HepG2 (cell line): ENCODE measurements around the gene UST. TPM values are rescaled to one million over a fixed set of nuclear protein-coding genes. Genes with fewer than 3 reads are reported as not detected.

Experiments used
- ARHGAP35 ChIP-seq: sonication (generic); formaldehyde crosslinking; IDR thresholded peaks from 2 replicates; pipeline ENCODE4 v1.9.0; 2022; ENCODE audit warnings: mild to moderate bottlenecking, inconsistent platforms, moderate library complexity, missing genetic modification reagents, borderline replicate concordance
- CBX1 ChIP-seq: IDR thresholded peaks from one replicate; pipeline ENCODE4 v1.6.1; 2016; ENCODE audit warnings: antibody characterized with exemption, low read depth
- DMAP1 ChIP-seq: IDR thresholded peaks from 2 replicates; pipeline ENCODE4 v1.6.1; 2016
- ELF1 ChIP-seq: sonication (generic); formaldehyde crosslinking; IDR thresholded peaks from 2 replicates; pipeline ENCODE4 v1.4.0; 2020; ENCODE audit warnings: missing genetic modification reagents
- FLYWCH1 ChIP-seq: sonication (generic); formaldehyde crosslinking; IDR thresholded peaks from 2 replicates; pipeline ENCODE4 v1.8.1; 2023; ENCODE audit warnings: mild to moderate bottlenecking, missing genetic modification reagents
- GATA4 ChIP-seq: sonication (generic); IDR thresholded peaks from 2 replicates; pipeline ENCODE4 v1.6.1; 2016; ENCODE audit warnings: antibody characterized with exemption, low read depth, borderline replicate concordance
- IRF2 ChIP-seq: IDR thresholded peaks from 2 replicates; pipeline ENCODE4 v1.6.1; 2018; ENCODE audit warnings: missing genetic modification reagents, missing compliant biosample characterization
- KDM5A ChIP-seq: fragments of 200-600 bp; sonication (generic); IDR thresholded peaks from 2 replicates; pipeline ENCODE4 v1.7.0; 2018; ENCODE audit warnings: antibody characterized with exemption, mild to moderate bottlenecking, low read length, borderline replicate concordance
- KLF11 ChIP-seq: IDR thresholded peaks from 2 replicates; pipeline ENCODE4 v1.6.1; 2016; ENCODE audit warnings: missing compliant biosample characterization
- KLF12 ChIP-seq: sonication (generic); formaldehyde crosslinking; IDR thresholded peaks from 2 replicates; pipeline ENCODE4 v1.4.0; 2020; ENCODE audit warnings: missing genetic modification reagents, borderline replicate concordance
- MYC ChIP-seq: sonication (generic); formaldehyde crosslinking; IDR thresholded peaks from 2 replicates; pipeline ENCODE4 v1.9.0; 2021; ENCODE audit warnings: missing genetic modification reagents, borderline replicate concordance
- MYNN ChIP-seq: sonication (generic); formaldehyde crosslinking; IDR thresholded peaks from 2 replicates; pipeline ENCODE4 v1.4.0; 2020; ENCODE audit warnings: mild to moderate bottlenecking, low read depth, missing genetic modification reagents
- NR3C1 ChIP-seq: sonication (generic); formaldehyde crosslinking; IDR thresholded peaks from 2 replicates; pipeline ENCODE4 v1.4.0; 2020; ENCODE audit warnings: missing genetic modification reagents
- ZNF101 ChIP-seq: sonication (generic); formaldehyde crosslinking; IDR thresholded peaks from 2 replicates; pipeline ENCODE4 v1.4.0; 2020; ENCODE audit warnings: mild to moderate bottlenecking, low read depth, missing genetic modification reagents, borderline replicate concordance
- ZNF232 ChIP-seq: sonication (generic); formaldehyde crosslinking; IDR thresholded peaks from 2 replicates; pipeline ENCODE4 v1.4.0; 2020; ENCODE audit warnings: missing genetic modification reagents, borderline replicate concordance
- ZNF251 ChIP-seq: sonication (generic); formaldehyde crosslinking; IDR thresholded peaks from 2 replicates; pipeline ENCODE4 v1.9.0; 2021; ENCODE audit warnings: mild to moderate bottlenecking, missing genetic modification reagents
- ZNF354B ChIP-seq: sonication (generic); formaldehyde crosslinking; IDR thresholded peaks from 2 replicates; pipeline ENCODE4 v1.8.0; 2022; ENCODE audit warnings: mild to moderate bottlenecking, missing genetic modification reagents
- polyA plus RNA-seq, 8 experiments: library from polyadenylated mRNA; depleted of rRNA in 3 of 8; stranded (reverse) in 7 of 8; unstranded in 1 of 8; fragments of >200 nt; fragmentation: Illumina TruSeq in 4 of 8; extraction: Trizol in 4 of 8; gene quantifications; 2 replicates each; pipeline versions ENCODE4 v1.2.1 to v1.2.3, GENCODE V29; 2011 to 2016; ENCODE audit warnings: low read depth in 4 of 8, missing spikeins in 1 of 8, mixed read lengths in 1 of 8; ENCODE audit not compliant: insufficient read depth in 1 of 8
- total RNA-seq, 5 experiments: library from RNA; depleted of rRNA; stranded (reverse); fragments of >200 nt; fragmentation: Illumina TruSeq; extraction: Trizol; gene quantifications; 2 replicates each; pipeline ENCODE4 v1.2.3, GENCODE V29; 2016; ENCODE audit warnings: low read depth in 1 of 5
- TF ChIP-seq, protein P1 (sequence below): sonication (generic); formaldehyde crosslinking; IDR thresholded peaks from 2 replicates; pipeline ENCODE4 v1.4.0; 2020; ENCODE audit warnings: missing genetic modification reagents, borderline replicate concordance
- TF ChIP-seq, protein P2 (sequence below): sonication (generic); formaldehyde crosslinking; IDR thresholded peaks from 2 replicates; pipeline ENCODE4 v1.4.0; 2020; ENCODE audit warnings: missing genetic modification reagents, borderline replicate concordance
- TF ChIP-seq, protein P3 (sequence below): sonication (generic); formaldehyde crosslinking; IDR thresholded peaks from 2 replicates; pipeline ENCODE4 v1.8.0; 2022; ENCODE audit warnings: mild to moderate bottlenecking, missing genetic modification reagents

UST gene
- total and polyA plus RNA-seq, 2 of the 13 experiments (the other 11 are each of a cell fraction or from before 2014, with no cell fraction given) = 0.27 TPM; not detected in 1

DNA sequence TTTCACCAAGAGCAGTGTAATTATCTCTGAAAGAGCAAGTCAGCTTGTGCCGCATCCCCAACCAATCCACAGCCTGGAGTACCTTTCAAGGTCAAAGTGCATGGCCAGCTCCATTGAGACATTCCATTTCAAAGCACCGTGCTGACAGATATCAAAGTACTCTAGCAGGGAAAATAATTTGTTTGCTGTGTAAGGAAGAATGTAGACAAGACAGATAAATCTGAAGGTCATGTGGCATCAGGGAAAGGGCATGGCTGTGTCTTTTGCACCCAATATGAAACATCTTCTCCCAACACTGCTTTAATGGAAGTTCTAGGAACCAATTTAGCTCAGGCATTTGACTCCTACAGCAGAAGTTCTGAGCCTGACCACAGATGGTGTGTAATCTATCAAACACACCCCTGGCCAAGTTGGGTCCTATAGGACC, 328.0 kb downstream of the UST start (continued):
- TF ChIP-seq NR3C1 (CRISPR knock-in tag) (no peak), ZNF251 (CRISPR knock-in tag) (no peak), ARHGAP35 (CRISPR knock-in tag) (no peak), IRF2 (CRISPR knock-in tag) (0 out of 2 replicates have a peak, but pooled peaks have one; percentile 30), ZNF354B (CRISPR knock-in tag) (no peak), DMAP1 (CRISPR knock-in tag) (0 out of 2 replicates have a peak, but pooled peaks have one; percentile 27), KLF11 (CRISPR knock-in tag) (no peak), MYNN (CRISPR knock-in tag) (no peak), KLF12 (CRISPR knock-in tag) (no peak), ZNF101 (CRISPR knock-in tag) (no peak), ELF1 (CRISPR knock-in tag) (no peak), MYC (no peak), GATA4 (no peak), FLYWCH1 (CRISPR knock-in tag) (no peak), ZNF232 (CRISPR knock-in tag) (no peak), CBX1 (no peak), KDM5A (no peak)
- TF ChIP-seq, protein P1, sequence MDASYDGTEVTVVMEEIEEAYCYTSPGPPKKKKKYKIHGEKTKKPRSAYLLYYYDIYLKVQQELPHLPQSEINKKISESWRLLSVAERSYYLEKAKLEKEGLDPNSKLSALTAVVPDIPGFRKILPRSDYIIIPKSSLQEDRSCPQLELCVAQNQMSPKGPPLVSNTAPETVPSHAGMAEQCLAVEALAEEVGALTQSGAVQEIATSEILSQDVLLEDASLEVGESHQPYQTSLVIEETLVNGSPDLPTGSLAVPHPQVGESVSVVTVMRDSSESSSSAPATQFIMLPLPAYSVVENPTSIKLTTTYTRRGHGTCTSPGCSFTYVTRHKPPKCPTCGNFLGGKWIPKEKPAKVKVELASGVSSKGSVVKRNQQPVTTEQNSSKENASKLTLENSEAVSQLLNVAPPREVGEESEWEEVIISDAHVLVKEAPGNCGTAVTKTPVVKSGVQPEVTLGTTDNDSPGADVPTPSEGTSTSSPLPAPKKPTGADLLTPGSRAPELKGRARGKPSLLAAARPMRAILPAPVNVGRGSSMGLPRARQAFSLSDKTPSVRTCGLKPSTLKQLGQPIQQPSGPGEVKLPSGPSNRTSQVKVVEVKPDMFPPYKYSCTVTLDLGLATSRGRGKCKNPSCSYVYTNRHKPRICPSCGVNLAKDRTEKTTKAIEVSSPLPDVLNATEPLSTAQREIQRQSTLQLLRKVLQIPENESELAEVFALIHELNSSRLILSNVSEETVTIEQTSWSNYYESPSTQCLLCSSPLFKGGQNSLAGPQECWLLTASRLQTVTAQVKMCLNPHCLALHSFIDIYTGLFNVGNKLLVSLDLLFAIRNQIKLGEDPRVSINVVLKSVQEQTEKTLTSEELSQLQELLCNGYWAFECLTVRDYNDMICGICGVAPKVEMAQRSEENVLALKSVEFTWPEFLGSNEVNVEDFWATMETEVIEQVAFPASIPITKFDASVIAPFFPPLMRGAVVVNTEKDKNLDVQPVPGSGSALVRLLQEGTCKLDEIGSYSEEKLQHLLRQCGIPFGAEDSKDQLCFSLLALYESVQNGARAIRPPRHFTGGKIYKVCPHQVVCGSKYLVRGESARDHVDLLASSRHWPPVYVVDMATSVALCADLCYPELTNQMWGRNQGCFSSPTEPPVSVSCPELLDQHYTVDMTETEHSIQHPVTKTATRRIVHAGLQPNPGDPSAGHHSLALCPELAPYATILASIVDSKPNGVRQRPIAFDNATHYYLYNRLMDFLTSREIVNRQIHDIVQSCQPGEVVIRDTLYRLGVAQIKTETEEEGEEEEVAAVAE = no peak; the same call in 1 of the 2 replicates
- TF ChIP-seq, protein P2, sequence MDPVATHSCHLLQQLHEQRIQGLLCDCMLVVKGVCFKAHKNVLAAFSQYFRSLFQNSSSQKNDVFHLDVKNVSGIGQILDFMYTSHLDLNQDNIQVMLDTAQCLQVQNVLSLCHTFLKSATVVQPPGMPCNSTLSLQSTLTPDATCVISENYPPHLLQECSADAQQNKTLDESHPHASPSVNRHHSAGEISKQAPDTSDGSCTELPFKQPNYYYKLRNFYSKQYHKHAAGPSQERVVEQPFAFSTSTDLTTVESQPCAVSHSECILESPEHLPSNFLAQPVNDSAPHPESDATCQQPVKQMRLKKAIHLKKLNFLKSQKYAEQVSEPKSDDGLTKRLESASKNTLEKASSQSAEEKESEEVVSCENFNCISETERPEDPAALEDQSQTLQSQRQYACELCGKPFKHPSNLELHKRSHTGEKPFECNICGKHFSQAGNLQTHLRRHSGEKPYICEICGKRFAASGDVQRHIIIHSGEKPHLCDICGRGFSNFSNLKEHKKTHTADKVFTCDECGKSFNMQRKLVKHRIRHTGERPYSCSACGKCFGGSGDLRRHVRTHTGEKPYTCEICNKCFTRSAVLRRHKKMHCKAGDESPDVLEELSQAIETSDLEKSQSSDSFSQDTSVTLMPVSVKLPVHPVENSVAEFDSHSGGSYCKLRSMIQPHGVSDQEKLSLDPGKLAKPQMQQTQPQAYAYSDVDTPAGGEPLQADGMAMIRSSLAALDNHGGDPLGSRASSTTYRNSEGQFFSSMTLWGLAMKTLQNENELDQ = no peak
- TF ChIP-seq, protein P3, sequence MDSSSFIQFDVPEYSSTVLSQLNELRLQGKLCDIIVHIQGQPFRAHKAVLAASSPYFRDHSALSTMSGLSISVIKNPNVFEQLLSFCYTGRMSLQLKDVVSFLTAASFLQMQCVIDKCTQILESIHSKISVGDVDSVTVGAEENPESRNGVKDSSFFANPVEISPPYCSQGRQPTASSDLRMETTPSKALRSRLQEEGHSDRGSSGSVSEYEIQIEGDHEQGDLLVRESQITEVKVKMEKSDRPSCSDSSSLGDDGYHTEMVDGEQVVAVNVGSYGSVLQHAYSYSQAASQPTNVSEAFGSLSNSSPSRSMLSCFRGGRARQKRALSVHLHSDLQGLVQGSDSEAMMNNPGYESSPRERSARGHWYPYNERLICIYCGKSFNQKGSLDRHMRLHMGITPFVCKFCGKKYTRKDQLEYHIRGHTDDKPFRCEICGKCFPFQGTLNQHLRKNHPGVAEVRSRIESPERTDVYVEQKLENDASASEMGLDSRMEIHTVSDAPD (CRISPR knock-in tag) = no peak
